Neuronal stem cell (in vitro differentiated cells): Measurements from ENCODE around the gene RAD51B.

Experiments used
- DNase-seq: peaks from one replicate; pipeline ENCODE4 v3.0.0-alpha.2; 2013; ENCODE audit warnings: low spot score
- H2AFZ ChIP-seq: one replicate; pipeline ENCODE4 v1.6.1; 2013; ENCODE audit warnings: mild to moderate bottlenecking, low read length, inconsistent platforms
- H2AK5ac ChIP-seq: 2 replicates; pipeline ENCODE4 v1.6.1; 2013; ENCODE audit warnings: low read depth, mild to moderate bottlenecking, inconsistent platforms, low read length, moderate library complexity, mixed read lengths
- H2BK120ac ChIP-seq: 2 replicates; pipeline ENCODE4 v1.6.1; 2013; ENCODE audit warnings: low read depth, mild to moderate bottlenecking, inconsistent platforms, low read length, moderate library complexity, mixed read lengths
- H2BK12ac ChIP-seq: one replicate; pipeline ENCODE4 v1.6.1; 2013; ENCODE audit warnings: low read length, inconsistent platforms
- H2BK15ac ChIP-seq: 2 replicates; pipeline ENCODE4 v1.6.1; 2013; ENCODE audit warnings: mild to moderate bottlenecking, low read length, inconsistent platforms, mixed read lengths
- H2BK5ac ChIP-seq: one replicate; pipeline ENCODE4 v1.6.1; 2013; ENCODE audit warnings: inconsistent platforms, mild to moderate bottlenecking, low read length, moderate library complexity
- H3K14ac ChIP-seq: one replicate; pipeline ENCODE4 v1.6.1; 2013; ENCODE audit warnings: low read length, inconsistent platforms
- H3K18ac ChIP-seq: 2 replicates; pipeline ENCODE4 v1.6.1; 2013; ENCODE audit warnings: low read length, inconsistent platforms
- H3K23ac ChIP-seq: 2 replicates; pipeline ENCODE4 v1.6.1; 2013; ENCODE audit warnings: low read depth, mild to moderate bottlenecking, mixed read lengths, low read length, inconsistent platforms; ENCODE audit not compliant: poor library complexity
- H3K27ac ChIP-seq: replicated peaks from 3 replicates; pipeline ENCODE4 v1.5.1; 2013; ENCODE audit warnings: low read length, inconsistent platforms
- H3K27me3 ChIP-seq, 3 experiments: 2 replicates each; pipeline ENCODE4 v1.6.1; 2013; ENCODE audit warnings: low read length in 3 of 3, mild to moderate bottlenecking in 2 of 3, inconsistent platforms in 1 of 3, low read depth in 1 of 3, mixed read lengths in 1 of 3, moderate library complexity in 1 of 3; ENCODE audit not compliant: control insufficient read depth in 3 of 3, insufficient read depth in 3 of 3
- H3K36me3 ChIP-seq, 2 donors: replicated peaks in 1 of 2; 2 replicates each; pipeline ENCODE4 v1.6.1; 2013; ENCODE audit warnings: low read length in 2 of 2; ENCODE audit not compliant: control insufficient read depth in 2 of 2, insufficient read depth in 2 of 2
- H3K4ac ChIP-seq: 2 replicates; pipeline ENCODE4 v1.6.1; 2013; ENCODE audit warnings: inconsistent platforms, mild to moderate bottlenecking, low read length, moderate library complexity
- H3K4me1 ChIP-seq, 2 donors: 1 replicate in 1 of 2; 2 replicates in 1 of 2; pipeline ENCODE4 v1.6.1; 2013; ENCODE audit warnings: low read length in 2 of 2, low read depth in 1 of 2; ENCODE audit not compliant: control insufficient read depth in 2 of 2, insufficient read depth in 1 of 2
- H3K4me2 ChIP-seq: one replicate; pipeline ENCODE4 v1.6.1; 2013; ENCODE audit warnings: mild to moderate bottlenecking, low read length, inconsistent platforms; ENCODE audit not compliant: insufficient read depth, poor library complexity, severe bottlenecking
- H3K4me3 ChIP-seq, 2 donors: 2 replicates each; pipeline ENCODE4 v1.5.1; 2013; ENCODE audit warnings: low read length in 2 of 2, mild to moderate bottlenecking in 2 of 2, inconsistent platforms in 1 of 2, moderate library complexity in 1 of 2
- H3K79me1 ChIP-seq: one replicate; pipeline ENCODE4 v1.6.1; 2013; ENCODE audit warnings: low read depth, mild to moderate bottlenecking, inconsistent platforms, low read length, moderate library complexity
- H3K9ac ChIP-seq: one replicate; pipeline ENCODE4 v1.6.1; 2013; ENCODE audit warnings: mild to moderate bottlenecking, low read depth, low read length, inconsistent platforms; ENCODE audit not compliant: poor library complexity
- H3K9me3 ChIP-seq, 2 donors: replicated peaks in 1 of 2; 2 replicates each; pipeline versions ENCODE3 to v1.6.1; 2013; ENCODE audit warnings: low read length in 2 of 2, mild to moderate bottlenecking in 2 of 2, inconsistent platforms in 1 of 2, low read depth in 1 of 2, mixed read lengths in 1 of 2, moderate library complexity in 1 of 2; ENCODE audit not compliant: control insufficient read depth in 2 of 2, insufficient read depth in 1 of 2
- H4K8ac ChIP-seq: one replicate; pipeline ENCODE4 v1.6.1; 2013; ENCODE audit warnings: low read depth, mild to moderate bottlenecking, inconsistent platforms, low read length, moderate library complexity
- H4K91ac ChIP-seq: one replicate; pipeline ENCODE4 v1.6.1; 2013; ENCODE audit warnings: low read length, low read depth, mild to moderate bottlenecking, inconsistent platforms; ENCODE audit not compliant: poor library complexity
- WGBS, 2 donors: extraction: QIAGEN DNeasy Blood & Tissue Kit; methylation state at CpG; one replicate each; pipeline ENCODE4 v1.1.7; 2013; ENCODE audit warnings: missing lambda C conversion rate in 2 of 2, mixed read lengths in 1 of 2; ENCODE audit not compliant: insufficient read length in 2 of 2, insufficient replicate concordance in 1 of 2; ENCODE audit errors: extremely low coverage in 2 of 2; 5-methylcytosine and 5-hydroxymethylcytosine counted together

RAD51B gene

DNA sequence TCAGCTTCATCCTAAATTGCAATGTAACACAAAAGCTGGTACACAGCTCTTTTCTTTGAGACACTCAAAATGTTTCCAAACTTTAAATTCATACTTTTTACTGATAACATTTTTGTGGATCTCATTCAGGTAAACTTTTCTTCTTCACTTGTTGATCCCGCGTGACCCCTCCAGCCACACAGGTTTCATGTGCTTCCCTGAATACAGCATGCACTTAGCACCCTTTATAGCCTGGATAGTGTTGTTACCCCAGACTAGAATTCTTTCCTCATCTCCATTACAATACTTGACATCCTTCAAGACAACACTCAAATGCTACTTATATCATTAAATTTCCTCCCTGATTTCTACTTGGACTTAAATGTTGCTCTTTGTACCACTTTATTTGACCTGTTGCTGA, 373.4 kb downstream of the RAD51B start:
- H2BK120ac ChIP-seq = no peak overlapping the region
- H3K4me2 ChIP-seq = no peak overlapping the region
- H4K91ac ChIP-seq = no peak overlapping the region
- no peak overlapping the region for H3K14ac ChIP-seq
- no peaks in the 10 kb centered on the region for H3K27me3 ChIP-seq
- no peak for DNase-seq
- no peak overlapping the region for H2BK12ac ChIP-seq
- H3K4ac ChIP-seq = no peak overlapping the region
- no peaks in the 10 kb centered on the region for H3K9me3 ChIP-seq
- no peak overlapping the region for H3K23ac ChIP-seq
- H2AFZ ChIP-seq = no peak overlapping the region
- H3K4me1 ChIP-seq = peaks cover 0 to 6% of the 10 kb centered on the region in 2 donors
- H3K79me1 ChIP-seq = no peaks in the 10 kb centered on the region
- no peak overlapping the region for H3K4me3 ChIP-seq
- H3K36me3 ChIP-seq = no peaks in the 10 kb centered on the region
- no peak overlapping the region for H3K18ac ChIP-seq
- H4K8ac ChIP-seq = no peak overlapping the region
- no peak overlapping the region for H2BK15ac ChIP-seq
- H3K9ac ChIP-seq = no peak overlapping the region
- no CpG with 5 or more reads among the region's 2 CpGs for WGBS, 2 donors
- H3K27ac ChIP-seq = no peak overlapping the region
- H2AK5ac ChIP-seq = no peak overlapping the region
- H2BK5ac ChIP-seq = no peak overlapping the region

DNA sequence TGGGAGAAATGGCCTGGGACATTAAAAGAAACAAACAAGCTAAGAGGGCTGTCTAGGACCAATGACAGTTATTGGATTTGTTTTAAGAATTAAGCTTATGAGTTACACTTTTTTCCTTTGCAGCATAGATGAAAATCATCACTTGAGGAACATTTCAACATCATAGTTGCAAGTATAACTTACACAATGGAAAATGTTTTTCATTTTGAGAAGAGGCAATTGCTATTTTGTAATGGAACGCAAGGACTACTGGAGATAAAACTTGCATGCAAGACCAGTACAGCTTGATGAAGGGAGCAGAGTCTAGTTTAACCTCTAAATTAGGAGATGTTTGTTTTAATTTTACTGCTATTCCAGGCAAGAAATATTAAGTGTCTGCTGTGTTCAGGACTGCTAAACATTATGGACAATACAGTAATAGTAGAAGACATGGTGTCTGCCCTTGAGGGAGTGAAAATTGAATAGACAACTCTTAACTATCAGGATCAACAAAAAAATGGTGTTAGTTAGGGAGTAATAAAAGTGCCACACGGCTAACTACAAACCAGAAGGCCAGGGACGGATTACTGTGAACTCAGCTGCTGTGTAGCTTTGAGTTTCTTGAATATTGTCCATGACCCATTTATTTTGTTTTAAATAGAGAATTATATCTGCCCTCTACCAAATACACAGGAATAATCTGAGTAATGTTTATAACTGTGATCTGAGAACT, 374.5 kb downstream of the RAD51B start:
- peaks cover 1 to 8% of the 10 kb centered on the region in 2 donors for H3K4me1 ChIP-seq
- no CpG with 5 or more reads among the region's 3 CpGs for whole genome bisulfite sequencing, 2 donors
- no peak overlapping the region for H3K27ac ChIP-seq

DNA sequence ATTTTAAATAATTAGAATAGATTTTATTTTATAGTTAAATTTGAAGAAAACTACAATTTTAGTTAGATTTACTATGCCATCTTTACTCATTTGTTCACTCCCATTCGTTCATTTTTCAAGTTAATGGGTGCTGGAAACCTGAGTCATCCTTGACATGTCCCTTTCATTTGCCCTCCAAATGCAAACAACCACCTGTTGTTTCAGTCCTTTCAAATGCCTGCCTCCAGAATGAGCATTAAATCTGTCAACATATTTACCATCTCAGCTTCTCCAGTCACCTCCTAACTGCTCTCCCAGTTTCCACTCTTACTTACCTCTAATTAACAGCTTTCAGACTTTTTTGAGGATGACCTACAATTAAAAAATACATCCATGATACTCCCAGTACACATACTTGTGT, 375.5 kb downstream of the RAD51B start:
- H2BK5ac ChIP-seq = no peak overlapping the region
- no peak for DNase-seq
- H2BK120ac ChIP-seq = no peak overlapping the region
- H3K4me2 ChIP-seq = no peak overlapping the region
- no peaks in the 10 kb centered on the region for H3K27me3 ChIP-seq
- no peak overlapping the region for H2BK15ac ChIP-seq
- no peak overlapping the region for H3K23ac ChIP-seq
- H3K9me3 ChIP-seq = no peaks in the 10 kb centered on the region
- H3K18ac ChIP-seq = no peak overlapping the region
- H3K36me3 ChIP-seq = no peaks in the 10 kb centered on the region
- H3K4me3 ChIP-seq = no peak overlapping the region
- WGBS, 2 donors = no CpG with 5 or more reads among the region's 1 CpG
- no peak overlapping the region for H3K4ac ChIP-seq
- no peaks in the 10 kb centered on the region for H3K79me1 ChIP-seq
- peaks cover 7 to 13% of the 10 kb centered on the region in 2 donors for H3K4me1 ChIP-seq
- H3K27ac ChIP-seq = no peak overlapping the region
- no peak overlapping the region for H3K14ac ChIP-seq
- no peak overlapping the region for H4K8ac ChIP-seq
- H4K91ac ChIP-seq = no peak overlapping the region
- no peak overlapping the region for H2AK5ac ChIP-seq
- H3K9ac ChIP-seq = no peak overlapping the region
- no peak overlapping the region for H2AFZ ChIP-seq
- H2BK12ac ChIP-seq = no peak overlapping the region

More for the DNA sequence above, 374.5 kb downstream of the RAD51B start:
- Histone ChIP-seq H3K36me3 (no peaks in the 10 kb centered on the region), H3K14ac (no peak overlapping the region), H4K8ac (no peak overlapping the region), H3K4me3 (no peak overlapping the region), H2BK12ac (no peak overlapping the region), H2BK5ac (no peak overlapping the region), H3K23ac (no peak overlapping the region), H2AFZ (no peak overlapping the region), H3K4ac (no peak overlapping the region), H3K79me1 (no peaks in the 10 kb centered on the region), H2BK120ac (no peak overlapping the region), H4K91ac (no peak overlapping the region), H2AK5ac (no peak overlapping the region), H3K9me3 (no peaks in the 10 kb centered on the region), H2BK15ac (no peak overlapping the region), H3K18ac (no peak overlapping the region), H3K27me3 (no peaks in the 10 kb centered on the region), H3K4me2 (no peak overlapping the region), H3K9ac (no peak overlapping the region)
- no peak for DNase-seq

DNA sequence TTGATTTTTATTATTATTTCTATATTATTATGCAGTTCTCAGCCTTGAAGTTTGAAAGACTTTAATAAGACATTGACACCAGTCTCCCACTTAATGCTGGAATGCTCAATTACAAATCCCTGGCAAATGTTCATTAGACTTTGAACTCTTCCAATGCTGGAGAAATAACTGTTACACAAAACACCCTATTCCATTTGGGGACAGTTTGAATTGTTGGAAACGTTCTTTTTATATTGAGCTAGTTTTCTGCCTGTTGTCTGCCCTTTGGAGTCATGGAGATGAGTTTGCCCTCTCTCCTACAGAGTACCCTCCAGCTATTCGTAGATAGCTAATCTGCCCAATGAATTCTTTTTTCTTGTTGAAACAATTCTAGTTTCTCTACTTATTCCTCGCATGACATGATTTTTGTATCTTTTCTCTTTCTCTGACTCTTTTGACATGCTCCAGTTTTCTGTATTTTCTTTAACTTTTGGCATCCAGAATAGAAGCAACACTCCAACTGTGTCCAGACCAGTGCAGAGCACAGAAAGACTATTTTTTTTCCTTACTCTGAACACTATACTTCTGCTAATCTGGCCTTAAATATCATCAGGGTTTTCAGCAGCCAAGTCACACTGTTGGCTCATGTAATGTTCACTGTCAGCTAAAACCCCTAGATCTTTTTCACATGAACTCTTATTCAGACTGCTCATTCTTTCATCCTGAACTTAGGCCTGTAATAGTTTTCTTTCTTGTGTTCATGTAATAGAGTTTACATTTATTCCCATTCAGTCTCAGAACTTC, 379.3 kb downstream of the RAD51B start:
- H2AFZ ChIP-seq = peak overlapping the region; percentile 69
- no peak overlapping the region for H2AK5ac ChIP-seq
- no peaks in the 10 kb centered on the region for H3K36me3 ChIP-seq
- H3K4ac ChIP-seq = no peak overlapping the region
- H2BK15ac ChIP-seq = no peak overlapping the region
- no peak overlapping the region for H2BK120ac ChIP-seq
- no peak overlapping the region for H3K23ac ChIP-seq
- no peak overlapping the region for H4K8ac ChIP-seq
- no CpG with 5 or more reads among the region's 3 CpGs for WGBS, 2 donors
- no peak overlapping the region for H2BK5ac ChIP-seq
- H3K9ac ChIP-seq = no peak overlapping the region
- no peak overlapping the region for H4K91ac ChIP-seq
- no peaks in the 10 kb centered on the region for H3K27me3 ChIP-seq
- no peaks in the 10 kb centered on the region for H3K9me3 ChIP-seq
- no peak overlapping the region for H3K4me2 ChIP-seq
- no peak overlapping the region for H2BK12ac ChIP-seq
- H3K27ac ChIP-seq = no peak overlapping the region
- no peak for DNase-seq
- H3K4me1 ChIP-seq = peaks cover 7 to 8% of the 10 kb centered on the region in 2 donors
- no peaks in the 10 kb centered on the region for H3K79me1 ChIP-seq
- no peak overlapping the region for H3K18ac ChIP-seq
- H3K4me3 ChIP-seq = peak overlapping the region in 1 of 2 donors; percentile 23
- no peak overlapping the region for H3K14ac ChIP-seq
